SK-N-MC (cell line): ENCODE measurements around the gene R3HDM2.

ENCODE experiments used
- EZH2 ChIP-seq: fragments of 200-600 bp; sonication (generic); IDR thresholded peaks from one replicate; pipeline ENCODE4 v1.6.1; 2017; ENCODE audit warnings: antibody characterized with exemption
- FOXP2 ChIP-seq: optimal IDR thresholded peaks from 2 replicates; pipeline ENCODE3; 2011; ENCODE audit warnings: mild to moderate bottlenecking, moderate library complexity; ENCODE audit not compliant: insufficient read depth; ENCODE audit errors: extremely low read length, control extremely low read depth
- POLR2AphosphoS5 ChIP-seq: IDR thresholded peaks from 2 replicates; pipeline ENCODE4 v1.6.1; 2012; ENCODE audit warnings: mild to moderate bottlenecking, low read depth, low read length, borderline replicate concordance

GRCh38 chr12:57232156-57232756, 198.6 kb downstream of the R3HDM2 start:
- TF ChIP-seq POLR2AphosphoS5 = no peak
- no peak for TF ChIP-seq EZH2
- no peak for TF ChIP-seq FOXP2
